Measurements from ENCODE around the gene GPR62. TPM values are rescaled to one million over a fixed set of nuclear protein-coding genes. Genes with fewer than 3 reads are reported as not detected.

The GPR62 gene
- total RNA-seq, 1 donor from 2014 or later = not detected

GRCh38 chr3:52006017-52006819 lies 51.0 kb downstream of the GPR62 start:
- DNase-seq (ENCODE audit: low spot score) = no peak
- TF ChIP-seq, protein P1, sequence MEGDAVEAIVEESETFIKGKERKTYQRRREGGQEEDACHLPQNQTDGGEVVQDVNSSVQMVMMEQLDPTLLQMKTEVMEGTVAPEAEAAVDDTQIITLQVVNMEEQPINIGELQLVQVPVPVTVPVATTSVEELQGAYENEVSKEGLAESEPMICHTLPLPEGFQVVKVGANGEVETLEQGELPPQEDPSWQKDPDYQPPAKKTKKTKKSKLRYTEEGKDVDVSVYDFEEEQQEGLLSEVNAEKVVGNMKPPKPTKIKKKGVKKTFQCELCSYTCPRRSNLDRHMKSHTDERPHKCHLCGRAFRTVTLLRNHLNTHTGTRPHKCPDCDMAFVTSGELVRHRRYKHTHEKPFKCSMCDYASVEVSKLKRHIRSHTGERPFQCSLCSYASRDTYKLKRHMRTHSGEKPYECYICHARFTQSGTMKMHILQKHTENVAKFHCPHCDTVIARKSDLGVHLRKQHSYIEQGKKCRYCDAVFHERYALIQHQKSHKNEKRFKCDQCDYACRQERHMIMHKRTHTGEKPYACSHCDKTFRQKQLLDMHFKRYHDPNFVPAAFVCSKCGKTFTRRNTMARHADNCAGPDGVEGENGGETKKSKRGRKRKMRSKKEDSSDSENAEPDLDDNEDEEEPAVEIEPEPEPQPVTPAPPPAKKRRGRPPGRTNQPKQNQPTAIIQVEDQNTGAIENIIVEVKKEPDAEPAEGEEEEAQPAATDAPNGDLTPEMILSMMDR (IDR thresholded peaks at IDR 0.05) = no peak
- H3K4me1 Mint-ChIP-seq (ENCODE audit: low read depth) = peaks cover 22% of the 10 kb centered on the region
- no peaks in the 10 kb centered on the region for H3K27me3 Mint-ChIP-seq (ENCODE audit: low read depth)
- H3K4me3 Mint-ChIP-seq (ENCODE audit: unreplicated experiment) = no peak overlapping the region
- H3K27ac Mint-ChIP-seq (ENCODE audit: unreplicated experiment) = no peak overlapping the region
- H3K9me3 Mint-ChIP-seq (ENCODE audit: low read depth) = no peaks in the 10 kb centered on the region
- no peaks in the 10 kb centered on the region for H3K36me3 Mint-ChIP-seq (ENCODE audit: low read depth)

DNA sequence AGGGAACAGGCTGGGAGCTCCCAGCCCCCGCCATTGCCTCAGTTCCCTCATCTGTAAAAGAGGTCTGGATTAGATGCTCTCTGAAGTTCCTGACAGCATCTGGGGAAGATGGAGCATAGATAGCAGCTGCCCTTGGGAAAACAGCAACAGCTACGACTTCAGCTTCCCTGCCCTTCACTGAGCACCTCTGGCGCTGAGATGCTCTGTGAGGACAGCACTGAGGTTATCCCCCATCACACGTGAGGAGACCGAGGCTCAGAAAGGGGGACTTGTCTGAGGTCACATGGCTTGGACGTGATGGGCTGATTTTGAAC lies 51.6 kb downstream of the GPR62 start:
- Mint-ChIP-seq H3K36me3 (ENCODE audit: low read depth) (no peaks in the 10 kb centered on the region), H3K4me3 (ENCODE audit: unreplicated experiment) (no peak overlapping the region), H3K9me3 (ENCODE audit: low read depth) (no peaks in the 10 kb centered on the region), H3K27me3 (ENCODE audit: low read depth) (no peaks in the 10 kb centered on the region), H3K27ac (ENCODE audit: unreplicated experiment) (no peak overlapping the region), H3K4me1 (ENCODE audit: low read depth) (peaks cover 22% of the 10 kb centered on the region)
- DNase-seq (ENCODE audit: low spot score) = no peak
- TF ChIP-seq, protein P1 (IDR thresholded peaks at IDR 0.05) = no peak

Other genes starting within 250 kb of the GPR62 start
- 0.10 TPM in 2 of 3 replicates, not detected in the other for gene GRM2, start 248.3 kb upstream of the GPR62 start, total RNA-seq
- gene IQCF6, start 176.1 kb upstream of the GPR62 start, total RNA-seq = not detected in 3 replicates
- not detected in 3 replicates for gene IQCF2, start 93.8 kb upstream of the GPR62 start, total RNA-seq
- gene IQCF5, start 79.8 kb upstream of the GPR62 start, total RNA-seq = not detected in 3 replicates
- not detected in 3 replicates for gene IQCF1, start 52.0 kb upstream of the GPR62 start, total RNA-seq
- gene RRP9, start 13.5 kb upstream of the GPR62 start, total RNA-seq = 18.0 to 21.0 TPM (median 19.7 TPM) in 3 replicates
- 9.5 to 12.4 TPM (median 9.7 TPM) in 3 replicates for gene PARP3, start 13.0 kb upstream of the GPR62 start, total RNA-seq
- 35.5 to 63.8 TPM (median 55.7 TPM) in 3 replicates for gene PCBP4, start 12.1 kb downstream of the GPR62 start, total RNA-seq
- 24.3 to 38.0 TPM (median 25.7 TPM) in 3 replicates for gene ABHD14B, start 18.7 kb downstream of the GPR62 start, total RNA-seq
- 10.0 to 19.4 TPM (median 10.2 TPM) in 3 replicates for gene ABHD14A, start 19.7 kb downstream of the GPR62 start, total RNA-seq
- gene ACY1, start 28.2 kb downstream of the GPR62 start, total RNA-seq = 21.1 to 24.5 TPM (median 21.7 TPM) in 3 replicates
- gene RPL29, start 40.5 kb downstream of the GPR62 start, total RNA-seq = 610 to 772 TPM (median 621 TPM) in 3 replicates
- gene DUSP7, start 101.2 kb downstream of the GPR62 start, total RNA-seq = 32.5 to 33.6 TPM (median 33.3 TPM) in 3 replicates
- gene POC1A, start 199.0 kb downstream of the GPR62 start, total RNA-seq = 5.3 to 5.7 TPM (median 5.5 TPM) in 3 replicates
- 37.5 to 39.8 TPM (median 38.3 TPM) in 3 replicates for gene ALAS1, start 242.8 kb downstream of the GPR62 start, total RNA-seq

Measured in chondrocyte (in vitro differentiated cells).